ENCODE data around the gene FUT8.

DNA sequence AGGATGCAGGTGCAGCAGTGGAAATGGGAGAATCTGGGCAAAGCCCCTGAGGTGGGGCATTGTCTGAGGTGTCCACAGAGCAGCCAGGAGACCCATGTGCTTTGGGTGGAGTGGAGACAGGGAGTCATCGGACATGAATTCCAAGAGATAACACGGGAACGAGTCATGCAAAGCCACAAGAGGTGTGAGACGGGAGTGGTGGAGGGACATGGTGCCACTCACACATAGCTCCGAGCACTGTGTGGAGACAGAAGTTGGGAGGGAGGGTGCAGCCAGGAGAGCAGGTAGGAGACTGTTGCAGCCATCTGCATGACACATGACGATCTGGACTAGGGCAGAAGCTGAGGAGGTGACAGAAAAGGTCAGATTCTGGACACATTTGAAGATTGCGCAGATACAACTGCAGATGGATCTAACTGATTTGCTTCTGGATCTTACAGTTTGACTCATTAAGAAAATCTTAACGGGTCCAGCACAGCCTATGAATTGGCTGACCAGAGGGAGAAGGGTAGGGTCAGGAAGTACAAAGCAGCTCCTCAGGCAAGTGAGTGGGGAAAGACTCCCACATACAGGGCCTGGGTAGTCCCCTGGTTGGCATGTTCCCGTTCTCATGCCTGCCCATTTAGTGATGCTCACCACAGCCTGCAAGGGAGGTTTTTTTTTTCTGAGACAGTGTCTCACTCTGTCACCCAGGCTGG lies 379.8 kb downstream of the FUT8 start:
- TF ChIP-seq, protein P1, sequence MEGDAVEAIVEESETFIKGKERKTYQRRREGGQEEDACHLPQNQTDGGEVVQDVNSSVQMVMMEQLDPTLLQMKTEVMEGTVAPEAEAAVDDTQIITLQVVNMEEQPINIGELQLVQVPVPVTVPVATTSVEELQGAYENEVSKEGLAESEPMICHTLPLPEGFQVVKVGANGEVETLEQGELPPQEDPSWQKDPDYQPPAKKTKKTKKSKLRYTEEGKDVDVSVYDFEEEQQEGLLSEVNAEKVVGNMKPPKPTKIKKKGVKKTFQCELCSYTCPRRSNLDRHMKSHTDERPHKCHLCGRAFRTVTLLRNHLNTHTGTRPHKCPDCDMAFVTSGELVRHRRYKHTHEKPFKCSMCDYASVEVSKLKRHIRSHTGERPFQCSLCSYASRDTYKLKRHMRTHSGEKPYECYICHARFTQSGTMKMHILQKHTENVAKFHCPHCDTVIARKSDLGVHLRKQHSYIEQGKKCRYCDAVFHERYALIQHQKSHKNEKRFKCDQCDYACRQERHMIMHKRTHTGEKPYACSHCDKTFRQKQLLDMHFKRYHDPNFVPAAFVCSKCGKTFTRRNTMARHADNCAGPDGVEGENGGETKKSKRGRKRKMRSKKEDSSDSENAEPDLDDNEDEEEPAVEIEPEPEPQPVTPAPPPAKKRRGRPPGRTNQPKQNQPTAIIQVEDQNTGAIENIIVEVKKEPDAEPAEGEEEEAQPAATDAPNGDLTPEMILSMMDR (IDR thresholded peaks at IDR 0.05) = no peak
- TF ChIP-seq POLR2A (IDR thresholded peaks at IDR 0.05) = no peak

Measured in thyroid gland (tissue), 4 donors.